SK-N-SH treated with all-trans-retinoic acid at 6 μM for 48 hours (cell line): ENCODE data around the gene LARGE1.

Experiments
- BACH2 ChIP-seq: fragments of 250-450 bp; sonication (Bioruptor Pico); IDR thresholded peaks from 2 replicates; pipeline ENCODE4 v1.9.0; 2021; ENCODE audit warnings: mild to moderate bottlenecking, borderline replicate concordance
- CREB5 ChIP-seq: fragments of 250-450 bp; sonication (Bioruptor Pico); IDR thresholded peaks from 2 replicates; pipeline ENCODE4 v1.5.1; 2020; ENCODE audit warnings: low read depth, mild to moderate bottlenecking, moderate library complexity
- CSDC2 ChIP-seq: fragments of 250-450 bp; sonication (Bioruptor Pico); IDR thresholded peaks from 2 replicates; pipeline ENCODE4 v1.5.0; 2020; ENCODE audit warnings: mild to moderate bottlenecking, moderate library complexity
- GLIS3 ChIP-seq: fragments of 250-450 bp; sonication (Bioruptor Pico); IDR thresholded peaks from 2 replicates; pipeline ENCODE4 v1.5.0; 2020; ENCODE audit warnings: mild to moderate bottlenecking, moderate library complexity
- OSR1 ChIP-seq: fragments of 250-450 bp; sonication (Bioruptor Pico); IDR thresholded peaks from 2 replicates; pipeline ENCODE4 v1.8.0; 2022; ENCODE audit warnings: moderate library complexity, mild to moderate bottlenecking, inconsistent platforms
- RARB ChIP-seq: fragments of 250-450 bp; sonication (Bioruptor Pico); IDR thresholded peaks from 2 replicates; pipeline ENCODE4 v1.8.0; 2021; ENCODE audit warnings: mild to moderate bottlenecking, moderate library complexity
- SNAI2 ChIP-seq: fragments of 250-450 bp; sonication (Bioruptor Pico); IDR thresholded peaks from 2 replicates; pipeline ENCODE4 v1.5.0; 2020; ENCODE audit warnings: mild to moderate bottlenecking, moderate library complexity
- TCF4 ChIP-seq: fragments of 250-450 bp; sonication (Bioruptor Pico); IDR thresholded peaks from 2 replicates; pipeline ENCODE4 v1.8.0; 2021; ENCODE audit warnings: mild to moderate bottlenecking, moderate library complexity, borderline replicate concordance
- TOX ChIP-seq: fragments of 250-450 bp; sonication (Bioruptor Pico); IDR thresholded peaks from 2 replicates; pipeline ENCODE4 v1.8.0; 2021; ENCODE audit warnings: mild to moderate bottlenecking, moderate library complexity, borderline replicate concordance
- ZC3H10 ChIP-seq: fragments of 250-450 bp; sonication (Bioruptor Pico); IDR thresholded peaks from 2 replicates; pipeline ENCODE4 v1.5.1; 2021; ENCODE audit warnings: mild to moderate bottlenecking, moderate library complexity
- ZNF70 ChIP-seq: fragments of 450-650 bp; formaldehyde crosslinking; IDR thresholded peaks from 2 replicates; pipeline ENCODE4 v1.5.0; 2020; ENCODE audit warnings: mild to moderate bottlenecking, moderate library complexity
- ZNF8 ChIP-seq: fragments of 450-650 bp; formaldehyde crosslinking; IDR thresholded peaks from 2 replicates; pipeline ENCODE4 v1.5.0; 2020; ENCODE audit warnings: mild to moderate bottlenecking, moderate library complexity

GRCh38 chr22:33706100-33706499, 214.2 kb downstream of the LARGE1 start:
- no peak for TF ChIP-seq TOX
- no peak for TF ChIP-seq GLIS3
- no peak for TF ChIP-seq SNAI2 (CRISPR knock-in tag)
- TF ChIP-seq RARB (CRISPR knock-in tag), result no peak
- TF ChIP-seq TCF4 (CRISPR knock-in tag), result no peak
- TF ChIP-seq CREB5 (CRISPR knock-in tag), result no peak
- TF ChIP-seq ZC3H10 (CRISPR knock-in tag), result no peak
- no peak for TF ChIP-seq OSR1 (CRISPR knock-in tag)
- no peak for TF ChIP-seq BACH2 (CRISPR knock-in tag)
- TF ChIP-seq ZNF8 (CRISPR knock-in tag), result no peak
- TF ChIP-seq CSDC2 (CRISPR knock-in tag), result no peak
- no peak for TF ChIP-seq ZNF70 (CRISPR knock-in tag)
